ENCODE results near the gene NOX5.

The NOX5 gene

DNA sequence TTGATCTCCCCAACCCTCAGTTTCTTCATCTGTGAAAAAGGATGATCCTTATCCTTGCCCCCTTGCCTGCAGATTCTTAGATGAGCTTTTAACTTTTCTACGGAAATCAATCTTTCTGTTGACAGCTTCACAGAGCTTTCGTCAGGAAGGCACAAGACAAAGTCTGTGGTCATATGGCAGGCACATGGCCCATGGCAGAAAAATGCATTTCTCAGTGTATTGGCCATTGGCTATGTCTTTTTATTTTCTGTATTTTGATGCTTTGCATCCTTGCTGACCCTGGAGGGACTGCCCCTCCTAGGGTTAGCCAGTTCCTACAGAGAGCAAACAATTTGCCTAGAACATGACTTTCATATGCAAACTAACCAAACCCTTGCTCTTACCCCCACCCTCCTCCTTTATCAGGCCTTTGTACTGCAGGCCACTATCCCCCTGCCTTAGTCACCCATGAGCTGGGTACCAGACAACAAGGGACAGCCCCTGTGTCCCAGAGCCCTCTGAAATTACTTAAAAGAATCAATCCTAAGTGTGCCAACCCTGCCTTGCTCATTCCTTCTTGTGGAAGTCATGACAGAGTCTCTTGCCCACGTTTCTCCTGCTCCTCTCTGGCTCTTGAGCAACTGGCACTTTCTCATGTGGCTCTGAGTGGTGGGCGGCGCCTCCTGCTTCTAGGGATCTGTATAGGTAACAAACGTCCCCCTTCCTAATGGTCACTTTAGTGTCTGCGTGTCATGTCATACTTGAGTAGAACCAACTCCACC, 24.1 kb upstream of the NOX5 start:
- H3K27ac ChIP-seq, result no peak overlapping the region
- no peak for DNase-seq (ENCODE audit: low read depth, low spot score)

DNA sequence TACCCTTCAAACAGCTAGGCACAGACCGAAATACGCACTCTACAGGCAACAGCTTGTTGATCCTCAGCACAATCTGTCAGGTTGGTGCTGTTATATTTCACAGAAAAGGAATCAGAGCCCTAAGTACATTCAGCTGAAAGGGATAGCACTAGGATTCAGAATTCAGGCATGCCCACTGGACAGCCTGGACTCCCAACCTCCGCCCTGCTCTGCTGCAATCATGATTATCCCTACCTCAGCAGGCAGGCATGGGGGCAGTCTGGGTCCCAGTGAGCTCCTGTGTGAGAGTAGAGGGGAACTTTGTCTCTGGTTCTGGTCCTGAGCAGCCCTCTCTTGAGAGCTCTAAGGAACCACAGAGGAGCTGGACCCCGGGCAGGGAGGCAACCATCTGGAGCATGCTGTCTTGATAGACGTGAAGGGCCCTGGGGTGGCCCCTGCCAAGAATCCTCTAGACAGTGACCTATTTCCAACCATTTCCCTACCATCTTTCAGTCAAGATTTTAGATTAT, 23.4 kb upstream of the NOX5 start:
- no peak for DNase-seq (ENCODE audit: low read depth, low spot score)
- H3K27ac ChIP-seq, result no peak overlapping the region

GRCh38 chr15:68991723-68992122, 22.8 kb upstream of the NOX5 start:
- H3K27ac ChIP-seq, result no peak overlapping the region
- DNase-seq (ENCODE audit: low read depth, low spot score), result peak; percentile 22

DNA sequence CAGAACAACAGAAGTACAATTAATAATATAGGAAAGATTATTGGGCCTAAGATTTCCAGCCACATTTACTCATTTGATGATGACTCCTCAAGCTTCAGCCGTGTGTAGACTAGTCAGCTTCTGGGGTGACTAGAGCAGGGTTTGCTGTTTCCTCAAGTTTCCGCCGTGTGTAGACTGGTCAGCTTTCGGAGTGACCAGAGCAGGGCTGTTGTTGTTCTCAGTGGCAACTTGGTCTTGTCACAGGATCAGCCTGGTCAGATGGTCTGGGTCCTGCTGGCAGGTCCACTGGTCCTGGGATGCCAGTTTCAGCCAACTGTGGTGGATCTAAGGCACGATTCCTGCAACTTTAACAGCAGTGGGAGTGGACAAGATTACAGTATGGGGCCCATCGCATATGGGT, 21.8 kb upstream of the NOX5 start:
- H3K27ac ChIP-seq, result no peak overlapping the region
- DNase-seq (ENCODE audit: low read depth, low spot score), result no peak

DNA sequence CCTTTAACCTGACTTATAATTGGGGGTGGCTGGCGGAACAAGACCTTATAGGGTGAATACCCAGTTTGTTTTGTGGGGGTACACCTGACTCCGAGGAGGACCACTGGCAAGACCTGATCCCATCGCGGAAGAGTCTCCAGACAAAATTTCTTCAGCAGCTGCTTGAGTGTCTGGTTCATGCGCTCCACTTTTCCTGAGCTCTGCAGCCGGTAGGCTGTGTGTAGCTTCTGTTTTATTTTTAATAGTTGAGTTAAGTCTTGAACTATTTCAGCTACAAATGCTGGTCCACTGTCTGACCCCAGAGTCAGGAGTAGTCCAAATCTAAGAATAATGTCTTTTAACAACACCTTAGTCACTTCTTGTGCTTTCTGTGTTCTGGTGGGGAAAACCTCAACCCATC, 21.2 kb upstream of the NOX5 start:
- DNase-seq (ENCODE audit: low read depth, low spot score), result no peak
- H3K27ac ChIP-seq, result no peak overlapping the region

DNA sequence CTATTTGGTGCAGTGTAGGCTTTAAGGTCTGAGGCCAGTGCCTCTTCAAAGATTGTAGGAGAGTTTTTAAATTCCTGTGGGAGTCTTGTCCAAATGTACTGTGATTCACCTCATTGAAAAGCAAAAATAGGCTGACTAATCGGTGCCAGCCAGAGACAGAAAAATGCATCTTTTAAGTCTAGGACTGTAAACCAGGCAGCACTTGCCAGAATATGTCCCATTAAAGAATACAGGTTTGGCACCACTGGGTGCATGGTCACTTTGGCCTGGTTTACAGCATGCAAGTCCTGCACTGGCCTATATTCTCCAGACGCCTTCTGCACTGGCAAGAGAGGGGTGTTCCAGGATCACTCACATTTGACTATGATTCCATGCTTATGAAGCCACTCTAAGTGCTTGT, 20.3 kb upstream of the NOX5 start:
- no peak overlapping the region for H3K27ac ChIP-seq
- DNase-seq (ENCODE audit: low read depth, low spot score), result no peak

GRCh38 chr15:68994981-68995761, 19.3 kb upstream of the NOX5 start:
- DNase-seq (ENCODE audit: low read depth, low spot score), result no peak
- no peak overlapping the region for H3K27ac ChIP-seq

DNA sequence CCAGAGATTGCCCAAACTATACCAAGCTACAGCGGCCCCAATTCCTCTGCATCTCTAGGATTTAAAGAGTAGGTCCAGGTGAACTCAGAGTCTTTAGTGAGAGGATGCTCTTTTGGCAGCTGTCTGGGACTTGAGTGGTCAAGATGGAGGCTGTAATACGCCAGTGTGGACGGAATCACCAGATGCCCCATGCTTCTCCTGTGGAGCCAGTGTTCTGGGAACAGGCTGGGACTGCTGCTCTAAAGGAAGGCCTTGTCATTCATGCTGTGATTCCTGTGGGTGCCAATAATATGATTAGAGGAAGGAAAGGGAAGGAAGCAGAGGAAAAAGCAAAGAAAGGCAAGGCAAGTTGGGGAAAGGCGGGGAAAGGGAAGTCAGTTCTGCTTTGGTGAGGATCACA, 17.4 kb upstream of the NOX5 start:
- H3K27ac ChIP-seq, result no peak overlapping the region
- DNase-seq (ENCODE audit: low read depth, low spot score), result no peak

DNA sequence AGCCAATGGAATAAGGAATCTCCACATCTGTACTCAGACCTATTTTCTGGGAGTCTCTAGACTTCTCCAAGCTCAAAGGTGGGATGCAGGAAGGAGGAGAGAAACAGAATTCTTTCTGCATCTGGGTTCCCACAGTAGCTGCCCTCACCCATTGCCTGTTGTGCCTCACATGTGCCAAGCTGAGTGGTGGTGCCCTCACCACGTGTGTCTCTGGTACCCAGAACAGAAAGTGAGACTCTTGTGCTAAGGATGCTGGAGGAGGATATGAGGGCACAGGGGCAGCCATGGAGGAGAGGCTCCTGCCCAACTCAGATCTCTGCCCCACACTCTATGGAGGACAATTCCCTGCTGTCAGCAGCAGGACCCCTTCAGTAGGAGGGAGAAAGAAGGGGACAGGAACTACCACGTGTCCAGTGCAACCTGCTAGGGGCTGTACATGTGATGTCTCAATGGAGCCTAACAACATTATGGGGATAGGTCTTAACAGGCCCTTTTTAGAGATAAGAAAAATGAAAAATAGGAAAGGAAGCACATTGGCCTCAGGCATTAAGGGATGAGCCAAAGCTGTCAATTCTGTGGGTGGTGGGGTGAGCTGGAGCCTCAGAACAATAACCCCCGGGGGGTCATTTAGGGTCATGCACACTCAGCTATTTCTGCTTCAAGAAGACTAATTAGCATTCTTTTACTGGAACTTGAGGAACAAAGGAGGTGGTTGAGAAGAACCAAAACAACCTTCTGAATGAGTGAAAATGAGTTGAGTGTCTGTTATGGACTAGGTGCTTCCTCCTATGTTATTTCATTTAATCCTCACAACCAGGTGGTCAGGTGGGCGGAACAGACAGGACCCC, 16.3 kb upstream of the NOX5 start:
- no peak for DNase-seq (ENCODE audit: low read depth, low spot score)
- no peak overlapping the region for H3K27ac ChIP-seq

DNA sequence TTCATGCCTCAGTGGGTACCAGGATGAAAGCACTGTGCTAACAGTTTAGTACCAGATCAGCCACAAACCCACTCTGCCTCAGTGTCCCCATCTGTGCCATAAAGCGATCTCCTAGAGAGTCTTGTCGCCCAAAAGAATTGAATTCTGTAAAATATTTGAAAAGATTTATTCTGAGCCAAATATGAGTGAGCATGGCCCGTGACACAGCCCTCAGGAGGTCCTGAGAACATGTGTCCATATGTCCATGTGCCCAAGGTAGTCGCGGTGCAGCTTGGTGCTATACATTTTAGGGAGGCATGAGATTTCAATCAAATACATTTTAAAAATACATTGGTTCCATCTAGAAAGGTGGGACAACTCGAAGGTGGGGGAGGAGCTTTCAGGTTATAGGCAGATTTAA, 15.4 kb upstream of the NOX5 start:
- H3K27ac ChIP-seq, result no peak overlapping the region

GRCh38 chr15:69000091-69000490, 14.4 kb upstream of the NOX5 start:
- no peak overlapping the region for H3K27ac ChIP-seq
- DNase-seq (ENCODE audit: low read depth, low spot score), result no peak

More for the DNA sequence above, 15.4 kb upstream of the NOX5 start:
- no peak for DNase-seq (ENCODE audit: low read depth, low spot score)

GRCh38 chr15:69000725-69001503, 13.6 kb upstream of the NOX5 start:
- DNase-seq (ENCODE audit: low read depth, low spot score), result no peak

DNA sequence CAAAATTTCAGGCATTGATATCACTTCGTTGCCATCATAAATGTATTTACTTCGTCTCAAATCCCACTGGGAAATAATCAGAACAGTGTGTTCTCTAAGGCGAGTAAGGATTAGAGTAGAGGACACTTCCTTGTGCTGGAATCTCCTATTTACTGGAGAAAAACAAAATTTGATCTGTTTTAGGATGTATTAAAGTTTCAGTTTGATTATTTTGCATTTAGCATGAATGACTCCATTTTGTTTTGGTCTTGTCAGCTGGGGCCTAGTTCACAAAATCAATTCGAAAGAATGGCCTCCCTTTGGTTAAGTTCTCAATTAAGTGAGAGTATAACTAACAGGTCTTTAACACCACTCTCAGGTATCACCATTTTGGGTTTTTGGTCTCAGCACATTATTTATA, 11.7 kb upstream of the NOX5 start:
- no peak overlapping the region for H3K27ac ChIP-seq
- DNase-seq (ENCODE audit: low read depth, low spot score), result no peak

More at GRCh38 chr15:69000725-69001503, 13.6 kb upstream of the NOX5 start:
- H3K27ac ChIP-seq, result no peak overlapping the region

GRCh38 chr15:69004011-69004410, 10.5 kb upstream of the NOX5 start:
- H3K27ac ChIP-seq, result no peak overlapping the region
- no peak for DNase-seq (ENCODE audit: low read depth, low spot score)

GRCh38 chr15:69008056-69008455, 6.4 kb upstream of the NOX5 start:
- no peak overlapping the region for H3K27ac ChIP-seq
- DNase-seq (ENCODE audit: low read depth, low spot score), result no peak

- DNase-seq (ENCODE audit: low read depth, low spot score), result no peak
- no peak overlapping the region for H3K27ac ChIP-seq
These were observed 5.2 kb upstream of the NOX5 start for GRCh38 chr15:69009341-69009740.

- no peak overlapping the region for H3K27ac ChIP-seq
- DNase-seq (ENCODE audit: low read depth, low spot score), result no peak
These were observed 2.9 kb upstream of the NOX5 start for GRCh38 chr15:69011641-69012040.

GRCh38 chr15:69012761-69013364, 1.6 kb upstream of the NOX5 start:
- DNase-seq (ENCODE audit: low read depth, low spot score), result no peak
- no peak overlapping the region for H3K27ac ChIP-seq

GRCh38 chr15:69013726-69014406, 629 bp upstream of the NOX5 start:
- DNase-seq (ENCODE audit: low read depth, low spot score), result no peak
- H3K27ac ChIP-seq, result peak overlapping the region; percentile 0

All from epithelial cell of prostate (primary cell).